GM10248 (cell line): ENCODE measurements around the gene ARID3C.

Experiments
- CTCF ChIA-PET: fragments of 300-600 bp; sonication (Branson Sonifier 250); formaldehyde crosslinking; extraction: SDS; loops from one replicate; lab custom pipeline; 2021; ENCODE audit warnings: antibody characterized with exemption; lab: Yijun Ruan, JAX
- POLR2A ChIA-PET: fragments of 350-650 bp; sonication (Branson Sonifier 250); formaldehyde crosslinking; extraction: SDS; loops from one replicate; lab custom pipeline; 2020; ENCODE audit warnings: antibody characterized with exemption; lab: Yijun Ruan, JAX
- DNase-seq: peaks from one replicate; pipeline ENCODE4 v3.0.0; 2012; ENCODE audit errors: extremely low spot score
- CTCF ChIP-seq: IDR thresholded peaks from 2 replicates; pipeline ENCODE4 v1.5.1; 2012; ENCODE audit warnings: mild to moderate bottlenecking, low read depth; ENCODE audit errors: extremely low read depth, missing control alignments, control extremely low read depth

Gene ARID3C

GRCh38 chr9:34662526-34663302 is 33.8 kb upstream of the ARID3C start, which contains the start of gene CCL27:
CCL27 (minus strand) TSS chr9:34662657; CDS start chr9:34662633, 24 bp downstream.
- CTCF ChIA-PET: interaction anchor here (0.8 to 8.5 kb wide), 8 partner anchors 8 to 50 kb away, joined by 3 to 84 read pairs (median 7); partner anchors contain the start of genes GALT and RPP25L
- TF ChIP-seq CTCF: no peak
- no peak for DNase-seq
- POLR2A ChIA-PET: no interaction called here

DNA sequence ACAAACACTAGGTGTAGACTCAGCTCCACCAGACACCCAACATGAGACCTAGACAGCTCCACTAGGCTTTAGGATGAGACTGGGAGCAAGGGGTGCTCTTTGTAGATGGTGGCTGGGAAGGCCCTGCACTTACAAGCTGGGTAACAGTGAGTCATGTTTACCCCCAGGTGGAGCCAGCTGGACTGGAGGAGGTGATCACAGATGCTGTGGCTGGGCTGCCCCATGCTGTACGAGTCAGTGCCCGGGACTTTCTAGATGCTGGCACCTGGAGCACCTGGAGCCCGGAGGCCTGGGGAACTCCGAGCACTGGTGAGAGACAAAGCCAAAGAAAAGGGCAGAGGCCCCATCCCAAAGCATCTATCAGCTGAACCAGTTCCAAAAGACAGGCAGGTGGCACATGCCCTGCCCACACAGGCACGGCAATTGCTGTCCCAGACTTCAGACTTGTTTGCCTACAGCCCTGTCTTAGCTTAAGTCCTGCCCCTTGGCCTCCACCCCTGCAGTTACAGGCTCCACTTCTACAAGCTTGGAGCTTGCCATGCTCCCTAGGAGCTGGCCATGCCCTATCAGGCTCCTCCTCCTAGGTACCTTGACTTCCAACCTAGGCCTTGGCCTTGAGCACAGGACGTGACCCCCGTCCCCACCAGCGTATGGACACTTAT is 30.9 kb upstream of the ARID3C start:
- POLR2A ChIA-PET: no interaction called here
- no peak for TF ChIP-seq CTCF
- CTCF ChIA-PET: interaction anchor here (0.9 to 8.5 kb wide), 5 partner anchors 14 to 45 kb away, joined by 3 to 84 read pairs (median 14); partner anchors contain the start of gene GALT
- DNase-seq: no peak

- POLR2A ChIA-PET: interaction anchor here (0.6 kb wide), 1 partner anchor 395 kb away, joined by 3 read pairs; no protein-coding TSS in a partner anchor
- CTCF ChIA-PET: interaction anchor here (3.9 kb wide), 1 partner anchor 12 kb away, joined by 20 read pairs; the partner anchor contains the start of gene GALT
- no peak for TF ChIP-seq CTCF
Observed at GRCh38 chr9:34658461-34658860, 29.6 kb upstream of the ARID3C start.

GRCh38 chr9:34656992-34657391 is 28.1 kb upstream of the ARID3C start:
- DNase-seq: no peak
- TF ChIP-seq CTCF: no peak
- POLR2A ChIA-PET: no interaction called here
- CTCF ChIA-PET: interaction anchor here (1.2 to 3.9 kb wide), 3 partner anchors 11 to 23 kb away, joined by 3 to 20 read pairs (median 8); partner anchors contain the start of gene GALT

More at GRCh38 chr9:34658461-34658860, 29.6 kb upstream of the ARID3C start:
- no peak for DNase-seq

DNA sequence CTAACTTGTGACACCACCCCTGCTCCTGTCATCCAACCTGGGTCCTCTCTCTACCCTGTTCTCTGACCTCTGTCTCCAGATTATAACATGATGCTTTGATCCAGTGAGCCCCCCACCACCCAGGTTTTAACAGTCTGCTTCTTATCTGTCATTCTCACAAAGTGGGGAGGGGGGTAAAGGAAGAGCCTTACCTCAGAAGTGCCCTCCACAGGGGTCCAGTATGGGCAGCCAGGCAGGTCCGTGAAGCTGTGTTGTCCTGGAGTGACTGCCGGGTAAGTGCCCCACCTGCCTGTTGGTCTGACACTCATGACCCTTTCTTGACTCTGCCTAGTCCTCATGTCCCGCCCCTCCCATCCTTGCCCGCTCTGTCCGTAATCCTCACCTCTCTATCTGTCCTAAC is 26.5 kb upstream of the ARID3C start:
- no peak for DNase-seq
- POLR2A ChIA-PET: no interaction called here
- CTCF ChIA-PET: interaction anchor here (3.9 kb wide), 1 partner anchor 9 kb away, joined by 20 read pairs; the partner anchor contains the start of gene GALT
- TF ChIP-seq CTCF: no peak
